ENCODE results near the gene TRAF1. TPM values are rescaled to one million over a fixed set of nuclear protein-coding genes. Genes with fewer than 3 reads are reported as not detected.

Gene TRAF1
- total and polyA plus RNA-seq, 10 of the 15 experiments (the other 5 are each of a cell fraction or from before 2014, with no cell fraction given), result 13.8 to 163 (median 128) TPM

GRCh38 chr9:120927269-120928014 is 846 bp upstream of the TRAF1 start (continued):
- TF ChIP-seq, protein P1, sequence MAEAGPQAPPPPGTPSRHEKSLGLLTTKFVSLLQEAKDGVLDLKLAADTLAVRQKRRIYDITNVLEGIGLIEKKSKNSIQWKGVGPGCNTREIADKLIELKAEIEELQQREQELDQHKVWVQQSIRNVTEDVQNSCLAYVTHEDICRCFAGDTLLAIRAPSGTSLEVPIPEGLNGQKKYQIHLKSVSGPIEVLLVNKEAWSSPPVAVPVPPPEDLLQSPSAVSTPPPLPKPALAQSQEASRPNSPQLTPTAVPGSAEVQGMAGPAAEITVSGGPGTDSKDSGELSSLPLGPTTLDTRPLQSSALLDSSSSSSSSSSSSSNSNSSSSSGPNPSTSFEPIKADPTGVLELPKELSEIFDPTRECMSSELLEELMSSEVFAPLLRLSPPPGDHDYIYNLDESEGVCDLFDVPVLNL (IDR thresholded peaks at IDR 0.05; ENCODE audit: low read depth, low read length), result no peak
- no peak for TF ChIP-seq NFIC (IDR thresholded peaks at IDR 0.05; ENCODE audit: low read depth, low read length)
- no peak for TF ChIP-seq WRNIP1 (IDR thresholded peaks at IDR 0.05; ENCODE audit: borderline replicate concordance, low read depth, low read length)
- TF ChIP-seq NR2F1 (conservative IDR thresholded peaks at IDR 0.05), result peak; percentile 20; the same call in 1 of the 2 replicates
- TF ChIP-seq ZSCAN29 (IDR thresholded peaks at IDR 0.05), result peak; percentile 42; the same call in 1 of the 2 replicates
- no peak for TF ChIP-seq TBL1XR1 (IDR thresholded peaks at IDR 0.05; ENCODE audit: low read depth, low read length)
- TF ChIP-seq, protein P2, sequence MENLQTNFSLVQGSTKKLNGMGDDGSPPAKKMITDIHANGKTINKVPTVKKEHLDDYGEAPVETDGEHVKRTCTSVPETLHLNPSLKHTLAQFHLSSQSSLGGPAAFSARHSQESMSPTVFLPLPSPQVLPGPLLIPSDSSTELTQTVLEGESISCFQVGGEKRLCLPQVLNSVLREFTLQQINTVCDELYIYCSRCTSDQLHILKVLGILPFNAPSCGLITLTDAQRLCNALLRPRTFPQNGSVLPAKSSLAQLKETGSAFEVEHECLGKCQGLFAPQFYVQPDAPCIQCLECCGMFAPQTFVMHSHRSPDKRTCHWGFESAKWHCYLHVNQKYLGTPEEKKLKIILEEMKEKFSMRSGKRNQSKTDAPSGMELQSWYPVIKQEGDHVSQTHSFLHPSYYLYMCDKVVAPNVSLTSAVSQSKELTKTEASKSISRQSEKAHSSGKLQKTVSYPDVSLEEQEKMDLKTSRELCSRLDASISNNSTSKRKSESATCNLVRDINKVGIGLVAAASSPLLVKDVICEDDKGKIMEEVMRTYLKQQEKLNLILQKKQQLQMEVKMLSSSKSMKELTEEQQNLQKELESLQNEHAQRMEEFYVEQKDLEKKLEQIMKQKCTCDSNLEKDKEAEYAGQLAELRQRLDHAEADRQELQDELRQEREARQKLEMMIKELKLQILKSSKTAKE (IDR thresholded peaks at IDR 0.05; ENCODE audit: low read depth, poor library complexity, severe bottlenecking), result no peak
- no peak for TF ChIP-seq SUPT20H (IDR thresholded peaks at IDR 0.05; ENCODE audit: borderline replicate concordance, control insufficient read depth, low read depth, low read length)
- TF ChIP-seq, protein P3, sequence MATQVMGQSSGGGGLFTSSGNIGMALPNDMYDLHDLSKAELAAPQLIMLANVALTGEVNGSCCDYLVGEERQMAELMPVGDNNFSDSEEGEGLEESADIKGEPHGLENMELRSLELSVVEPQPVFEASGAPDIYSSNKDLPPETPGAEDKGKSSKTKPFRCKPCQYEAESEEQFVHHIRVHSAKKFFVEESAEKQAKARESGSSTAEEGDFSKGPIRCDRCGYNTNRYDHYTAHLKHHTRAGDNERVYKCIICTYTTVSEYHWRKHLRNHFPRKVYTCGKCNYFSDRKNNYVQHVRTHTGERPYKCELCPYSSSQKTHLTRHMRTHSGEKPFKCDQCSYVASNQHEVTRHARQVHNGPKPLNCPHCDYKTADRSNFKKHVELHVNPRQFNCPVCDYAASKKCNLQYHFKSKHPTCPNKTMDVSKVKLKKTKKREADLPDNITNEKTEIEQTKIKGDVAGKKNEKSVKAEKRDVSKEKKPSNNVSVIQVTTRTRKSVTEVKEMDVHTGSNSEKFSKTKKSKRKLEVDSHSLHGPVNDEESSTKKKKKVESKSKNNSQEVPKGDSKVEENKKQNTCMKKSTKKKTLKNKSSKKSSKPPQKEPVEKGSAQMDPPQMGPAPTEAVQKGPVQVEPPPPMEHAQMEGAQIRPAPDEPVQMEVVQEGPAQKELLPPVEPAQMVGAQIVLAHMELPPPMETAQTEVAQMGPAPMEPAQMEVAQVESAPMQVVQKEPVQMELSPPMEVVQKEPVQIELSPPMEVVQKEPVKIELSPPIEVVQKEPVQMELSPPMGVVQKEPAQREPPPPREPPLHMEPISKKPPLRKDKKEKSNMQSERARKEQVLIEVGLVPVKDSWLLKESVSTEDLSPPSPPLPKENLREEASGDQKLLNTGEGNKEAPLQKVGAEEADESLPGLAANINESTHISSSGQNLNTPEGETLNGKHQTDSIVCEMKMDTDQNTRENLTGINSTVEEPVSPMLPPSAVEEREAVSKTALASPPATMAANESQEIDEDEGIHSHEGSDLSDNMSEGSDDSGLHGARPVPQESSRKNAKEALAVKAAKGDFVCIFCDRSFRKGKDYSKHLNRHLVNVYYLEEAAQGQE (IDR thresholded peaks at IDR 0.05; ENCODE audit: low read depth, low read length), result no peak
- TF ChIP-seq HDGF (IDR thresholded peaks at IDR 0.05), result 0 out of 2 replicates have a peak, but pooled peaks have one; percentile 44
- no peak for TF ChIP-seq PAX5 (IDR thresholded peaks at IDR 0.05; ENCODE audit: borderline replicate concordance, low read depth, low read length)
- TF ChIP-seq POLR2AphosphoS2 (IDR thresholded peaks at IDR 0.05; ENCODE audit: low read depth, low read length), result no peak
- no peak for TF ChIP-seq CHD4 (IDR thresholded peaks at IDR 0.05)
- TF ChIP-seq, protein P4, sequence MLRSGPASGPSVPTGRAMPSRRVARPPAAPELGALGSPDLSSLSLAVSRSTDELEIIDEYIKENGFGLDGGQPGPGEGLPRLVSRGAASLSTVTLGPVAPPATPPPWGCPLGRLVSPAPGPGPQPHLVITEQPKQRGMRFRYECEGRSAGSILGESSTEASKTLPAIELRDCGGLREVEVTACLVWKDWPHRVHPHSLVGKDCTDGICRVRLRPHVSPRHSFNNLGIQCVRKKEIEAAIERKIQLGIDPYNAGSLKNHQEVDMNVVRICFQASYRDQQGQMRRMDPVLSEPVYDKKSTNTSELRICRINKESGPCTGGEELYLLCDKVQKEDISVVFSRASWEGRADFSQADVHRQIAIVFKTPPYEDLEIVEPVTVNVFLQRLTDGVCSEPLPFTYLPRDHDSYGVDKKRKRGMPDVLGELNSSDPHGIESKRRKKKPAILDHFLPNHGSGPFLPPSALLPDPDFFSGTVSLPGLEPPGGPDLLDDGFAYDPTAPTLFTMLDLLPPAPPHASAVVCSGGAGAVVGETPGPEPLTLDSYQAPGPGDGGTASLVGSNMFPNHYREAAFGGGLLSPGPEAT (IDR thresholded peaks at IDR 0.05; ENCODE audit: low read depth), result no peak
- TF ChIP-seq, protein P5, sequence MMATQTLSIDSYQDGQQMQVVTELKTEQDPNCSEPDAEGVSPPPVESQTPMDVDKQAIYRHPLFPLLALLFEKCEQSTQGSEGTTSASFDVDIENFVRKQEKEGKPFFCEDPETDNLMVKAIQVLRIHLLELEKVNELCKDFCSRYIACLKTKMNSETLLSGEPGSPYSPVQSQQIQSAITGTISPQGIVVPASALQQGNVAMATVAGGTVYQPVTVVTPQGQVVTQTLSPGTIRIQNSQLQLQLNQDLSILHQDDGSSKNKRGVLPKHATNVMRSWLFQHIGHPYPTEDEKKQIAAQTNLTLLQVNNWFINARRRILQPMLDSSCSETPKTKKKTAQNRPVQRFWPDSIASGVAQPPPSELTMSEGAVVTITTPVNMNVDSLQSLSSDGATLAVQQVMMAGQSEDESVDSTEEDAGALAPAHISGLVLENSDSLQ (IDR thresholded peaks at IDR 0.05), result peak; percentile 21; the same call in 1 of the 2 replicates
- peak; percentile 57; the same call in 1 of the 2 replicates for TF ChIP-seq ZNF217 (IDR thresholded peaks at IDR 0.05)
- peak; percentile 47; the same call in 1 of the 2 replicates for TF ChIP-seq EED (IDR thresholded peaks at IDR 0.05; ENCODE audit: low read depth)
- TF ChIP-seq FOS (IDR thresholded peaks at IDR 0.05; ENCODE audit: borderline replicate concordance, extremely low read depth, insufficient read length), result no peak
